Measurements from ENCODE around the gene PRDM16.
A peak's percentile ranks its signal among the peaks of the same experiment; 100 is the strongest.
"Not testable (repeated sequence)": the region's sequence is repeated elsewhere in the genome, so short reads cannot be mapped to it uniquely, and the experiment has no call there.

Gene PRDM16

GRCh38 chr1:3162322-3162882 is 93.4 kb downstream of the PRDM16 start:
- peaks cover 5% of the 10 kb centered on the region for H3K4me1 Mint-ChIP-seq
- no peak overlapping the region for H3K4me3 Mint-ChIP-seq
- H3K9me3 Mint-ChIP-seq, result no peaks in the 10 kb centered on the region
- ATAC-seq, result no peak
- no peaks in the 10 kb centered on the region for H3K36me3 Mint-ChIP-seq
- H3K27ac Mint-ChIP-seq, result no peak overlapping the region
- peaks cover 14% of the 10 kb centered on the region for H3K27me3 Mint-ChIP-seq

- H3K4me3 Mint-ChIP-seq, result no peak overlapping the region
- H3K9me3 Mint-ChIP-seq, result no peaks in the 10 kb centered on the region
- no peak overlapping the region for H3K27ac Mint-ChIP-seq
- peaks cover 5% of the 10 kb centered on the region for H3K4me1 Mint-ChIP-seq
- H3K36me3 Mint-ChIP-seq, result no peaks in the 10 kb centered on the region
- H3K27me3 Mint-ChIP-seq, result peaks cover 11% of the 10 kb centered on the region
- no peak for ATAC-seq
These were observed 94.4 kb downstream of the PRDM16 start for GRCh38 chr1:3163356-3163755.

GRCh38 chr1:3164671-3165070 is 95.7 kb downstream of the PRDM16 start:
- Mint-ChIP-seq H3K36me3 (no peaks in the 10 kb centered on the region), H3K9me3 (no peaks in the 10 kb centered on the region), H3K4me3 (no peak overlapping the region), H3K4me1 (peaks cover 5% of the 10 kb centered on the region), H3K27ac (no peak overlapping the region), H3K27me3 (peaks cover 15% of the 10 kb centered on the region)
- ATAC-seq, result no peak

- not testable (repeated sequence) for H3K27ac Mint-ChIP-seq, H3K9me3 Mint-ChIP-seq, H3K4me1 Mint-ChIP-seq, H3K4me3 Mint-ChIP-seq, H3K36me3 Mint-ChIP-seq, ATAC-seq
- H3K27me3 Mint-ChIP-seq, result peaks cover 20% of the 10 kb centered on the region
These were observed 96.2 kb downstream of the PRDM16 start for GRCh38 chr1:3165189-3165588.

- H3K4me3 Mint-ChIP-seq, result no peak overlapping the region
- no peak overlapping the region for H3K27ac Mint-ChIP-seq
- no peaks in the 10 kb centered on the region for H3K9me3 Mint-ChIP-seq
- no peak for ATAC-seq
- H3K36me3 Mint-ChIP-seq, result no peaks in the 10 kb centered on the region
- H3K4me1 Mint-ChIP-seq, result peaks cover 7% of the 10 kb centered on the region
- peaks cover 28% of the 10 kb centered on the region for H3K27me3 Mint-ChIP-seq
These were observed 97.4 kb downstream of the PRDM16 start for GRCh38 chr1:3166206-3166918.

GRCh38 chr1:3167255-3167654 is 98.3 kb downstream of the PRDM16 start:
- no peak overlapping the region for H3K27ac Mint-ChIP-seq
- ATAC-seq, result no peak
- no peaks in the 10 kb centered on the region for H3K36me3 Mint-ChIP-seq
- H3K27me3 Mint-ChIP-seq, result peaks cover 31% of the 10 kb centered on the region
- no peaks in the 10 kb centered on the region for H3K9me3 Mint-ChIP-seq
- peaks cover 9% of the 10 kb centered on the region for H3K4me1 Mint-ChIP-seq
- no peak overlapping the region for H3K4me3 Mint-ChIP-seq

- Mint-ChIP-seq H3K27ac (no peak overlapping the region), H3K9me3 (no peaks in the 10 kb centered on the region), H3K4me3 (no peak overlapping the region), H3K27me3 (peaks cover 38% of the 10 kb centered on the region), H3K4me1 (peaks cover 9% of the 10 kb centered on the region), H3K36me3 (no peaks in the 10 kb centered on the region)
- no peak for ATAC-seq
These were observed 99.7 kb downstream of the PRDM16 start for GRCh38 chr1:3168678-3169077.

- no peaks in the 10 kb centered on the region for H3K9me3 Mint-ChIP-seq
- peaks cover 38% of the 10 kb centered on the region for H3K27me3 Mint-ChIP-seq
- no peak overlapping the region for H3K27ac Mint-ChIP-seq
- H3K4me3 Mint-ChIP-seq, result no peak overlapping the region
- ATAC-seq, result no peak
- H3K4me1 Mint-ChIP-seq, result peaks cover 9% of the 10 kb centered on the region
- no peaks in the 10 kb centered on the region for H3K36me3 Mint-ChIP-seq
These were observed 100.8 kb downstream of the PRDM16 start for GRCh38 chr1:3169665-3170356.

GRCh38 chr1:3170561-3171453 is 101.8 kb downstream of the PRDM16 start:
- H3K9me3 Mint-ChIP-seq, result no peaks in the 10 kb centered on the region
- peak overlapping the region; percentile 27 for H3K4me3 Mint-ChIP-seq
- peaks cover 9% of the 10 kb centered on the region for H3K4me1 Mint-ChIP-seq
- peak; percentile 31 for ATAC-seq
- no peaks in the 10 kb centered on the region for H3K36me3 Mint-ChIP-seq
- H3K27ac Mint-ChIP-seq, result no peak overlapping the region
- peaks cover 38% of the 10 kb centered on the region for H3K27me3 Mint-ChIP-seq

GRCh38 chr1:3171761-3172160 is 102.8 kb downstream of the PRDM16 start:
- no peak for ATAC-seq
- no peaks in the 10 kb centered on the region for H3K36me3 Mint-ChIP-seq
- no peak overlapping the region for H3K4me3 Mint-ChIP-seq
- H3K27ac Mint-ChIP-seq, result no peak overlapping the region
- H3K27me3 Mint-ChIP-seq, result peaks cover 38% of the 10 kb centered on the region
- no peaks in the 10 kb centered on the region for H3K9me3 Mint-ChIP-seq
- peaks cover 9% of the 10 kb centered on the region for H3K4me1 Mint-ChIP-seq

GRCh38 chr1:3172431-3173380 is 103.7 kb downstream of the PRDM16 start:
- no peak overlapping the region for H3K27ac Mint-ChIP-seq
- H3K27me3 Mint-ChIP-seq, result peaks cover 38% of the 10 kb centered on the region
- H3K4me3 Mint-ChIP-seq, result no peak overlapping the region
- no peak for ATAC-seq
- H3K9me3 Mint-ChIP-seq, result no peaks in the 10 kb centered on the region
- H3K4me1 Mint-ChIP-seq, result peaks cover 9% of the 10 kb centered on the region
- no peaks in the 10 kb centered on the region for H3K36me3 Mint-ChIP-seq

- no peak for ATAC-seq
- no peaks in the 10 kb centered on the region for H3K9me3 Mint-ChIP-seq
These were observed 104.5 kb downstream of the PRDM16 start for GRCh38 chr1:3173381-3173980.

GRCh38 chr1:3174487-3175247 is 105.7 kb downstream of the PRDM16 start:
- H3K4me3 Mint-ChIP-seq, result no peak overlapping the region
- H3K27me3 Mint-ChIP-seq, result peaks cover 33% of the 10 kb centered on the region
- no peak for ATAC-seq
- no peaks in the 10 kb centered on the region for H3K9me3 Mint-ChIP-seq
- no peaks in the 10 kb centered on the region for H3K36me3 Mint-ChIP-seq
- peaks cover 9% of the 10 kb centered on the region for H3K4me1 Mint-ChIP-seq
- H3K27ac Mint-ChIP-seq, result no peak overlapping the region

More at GRCh38 chr1:3173381-3173980, 104.5 kb downstream of the PRDM16 start:
- H3K36me3 Mint-ChIP-seq, result no peaks in the 10 kb centered on the region
- H3K27me3 Mint-ChIP-seq, result peaks cover 38% of the 10 kb centered on the region
- peaks cover 9% of the 10 kb centered on the region for H3K4me1 Mint-ChIP-seq
- H3K4me3 Mint-ChIP-seq, result no peak overlapping the region
- no peak overlapping the region for H3K27ac Mint-ChIP-seq

Measured in stimulated activated memory B cell treated with anti-CD40 and anti-IgM and Interleukin-4, amounts not matched to agents 10 μg/mL and 1 μg/mL and 100 μg/mL, for 72 hours (primary cell).